ENCODE measurements around the gene KLRK1. TPM values are rescaled to one million over a fixed set of nuclear protein-coding genes. Genes with fewer than 3 reads are reported as not detected.
"Not testable (repeated sequence)": the region's sequence is repeated elsewhere in the genome, so short reads cannot be mapped to it uniquely, and the experiment has no call there.

Gene KLRK1
- total RNA-seq, 1 donor from 2014 or later: not detected

DNA sequence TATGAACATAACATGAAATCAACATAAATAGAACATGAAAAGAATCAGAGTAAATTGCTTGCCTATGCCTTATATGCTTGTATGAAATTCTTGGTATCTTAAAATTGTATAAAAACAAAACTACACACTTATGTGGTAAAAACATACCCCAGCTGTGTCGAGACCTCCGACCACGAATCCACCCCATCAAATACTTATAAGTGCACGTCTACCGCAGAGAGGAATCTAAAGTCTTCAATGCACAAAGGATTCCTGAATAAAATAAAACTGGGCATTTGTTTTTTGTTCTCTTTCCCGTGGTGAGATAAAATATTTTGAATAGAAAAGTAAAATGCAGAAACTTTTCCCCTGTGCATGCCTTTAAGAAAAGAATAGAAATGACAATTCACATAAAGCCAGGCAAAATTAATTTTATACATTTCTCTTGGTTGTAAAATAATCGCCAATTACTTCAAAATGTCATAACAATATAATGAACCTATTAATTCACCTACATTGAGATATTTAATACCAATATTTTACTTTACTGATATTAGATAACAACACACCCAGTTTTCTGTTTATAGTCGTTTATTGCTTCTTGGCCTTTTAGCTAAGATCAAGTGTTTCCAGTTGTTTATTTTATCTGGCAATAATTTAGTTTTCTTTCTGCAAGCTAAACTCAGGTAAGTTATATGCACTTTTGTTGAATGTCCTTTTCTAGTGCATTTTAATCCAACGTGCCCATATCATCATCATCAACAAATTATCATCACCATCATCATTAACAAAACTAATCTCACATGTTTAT lies 1.0 kb downstream of the KLRK1 start:
- no peak for DNase-seq (ENCODE audit: low read depth in 2 of 2)

DNA sequence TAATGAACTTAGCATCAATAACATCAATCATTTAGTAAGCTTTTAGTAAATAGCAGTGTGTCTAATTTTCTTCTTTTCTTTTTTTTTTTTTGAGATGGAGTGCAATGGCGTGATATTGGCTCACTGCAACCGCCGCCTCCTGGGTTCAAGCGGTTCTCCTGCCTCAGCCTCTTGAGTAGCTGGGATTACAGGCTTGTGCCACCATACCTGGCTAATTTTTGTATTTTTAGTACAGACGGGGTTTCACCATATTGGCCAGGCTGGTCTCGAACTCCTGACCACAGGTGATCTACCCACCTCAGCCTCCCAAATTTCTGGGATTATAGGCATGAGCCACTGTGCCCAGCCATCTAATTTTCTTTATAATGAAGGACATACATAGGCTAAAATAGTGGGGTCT lies 2.3 kb downstream of the KLRK1 start:
- DNase-seq (ENCODE audit: low read depth in 2 of 2): not testable (repeated sequence)

DNA sequence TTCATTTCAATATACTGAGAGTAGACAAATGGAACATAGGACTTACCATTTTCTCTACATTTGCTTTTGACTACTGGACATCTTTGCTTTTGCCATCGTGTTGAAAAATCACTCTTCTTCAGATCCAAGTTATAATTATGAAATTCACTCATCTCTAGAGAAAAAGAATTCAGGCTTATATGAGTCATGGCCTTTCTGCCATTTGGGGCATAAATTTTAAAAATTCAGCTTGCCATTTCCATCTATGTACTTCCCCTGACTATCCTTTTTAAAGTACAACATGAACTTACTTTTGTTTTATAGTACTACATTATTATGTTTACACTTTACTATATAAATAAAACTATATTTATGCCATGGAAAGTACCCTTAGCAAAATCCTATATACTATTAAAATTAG lies 3.0 kb downstream of the KLRK1 start:
- DNase-seq (ENCODE audit: low read depth in 2 of 2): no peak

DNA sequence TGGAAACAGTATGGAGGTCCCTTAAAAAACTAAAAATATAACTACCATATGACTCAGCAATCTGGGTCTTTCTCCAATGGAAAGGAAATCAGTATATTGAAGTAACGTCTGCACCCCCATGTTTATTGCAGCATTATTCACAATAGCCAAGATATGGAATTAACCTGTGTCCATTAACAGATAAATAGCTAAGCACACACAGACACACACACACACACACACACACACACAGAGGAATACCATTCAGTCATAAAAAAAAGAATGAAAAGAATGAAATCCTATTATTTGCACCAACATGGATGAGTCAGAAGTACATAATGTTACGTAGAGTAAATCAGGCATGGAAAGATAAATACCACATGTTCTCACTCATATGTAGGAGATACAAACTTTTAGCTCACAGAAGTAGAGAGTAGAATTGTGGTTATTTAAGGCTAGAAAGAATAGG lies 4.7 kb downstream of the KLRK1 start:
- DNase-seq (ENCODE audit: low read depth in 2 of 2): peak; percentile 20 to 32

DNA sequence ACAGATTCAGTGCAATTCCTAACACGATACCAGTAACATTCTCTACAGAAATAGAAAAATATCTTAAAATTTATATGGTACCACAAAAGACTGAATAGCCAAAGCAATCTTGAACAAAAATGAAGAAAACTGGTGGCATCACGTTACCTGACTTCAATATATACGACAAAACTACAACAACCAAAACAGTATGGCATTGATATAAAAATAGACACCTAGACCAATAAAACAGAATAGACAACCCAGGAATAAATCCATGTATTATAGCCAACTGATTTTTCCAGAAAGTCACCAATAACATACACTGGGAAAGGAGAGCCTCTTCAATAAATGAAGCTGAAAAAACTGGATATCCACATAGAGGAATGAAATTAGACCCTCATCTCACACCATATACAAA lies 5.7 kb downstream of the KLRK1 start:
- no peak for DNase-seq (ENCODE audit: low read depth in 2 of 2)

DNA sequence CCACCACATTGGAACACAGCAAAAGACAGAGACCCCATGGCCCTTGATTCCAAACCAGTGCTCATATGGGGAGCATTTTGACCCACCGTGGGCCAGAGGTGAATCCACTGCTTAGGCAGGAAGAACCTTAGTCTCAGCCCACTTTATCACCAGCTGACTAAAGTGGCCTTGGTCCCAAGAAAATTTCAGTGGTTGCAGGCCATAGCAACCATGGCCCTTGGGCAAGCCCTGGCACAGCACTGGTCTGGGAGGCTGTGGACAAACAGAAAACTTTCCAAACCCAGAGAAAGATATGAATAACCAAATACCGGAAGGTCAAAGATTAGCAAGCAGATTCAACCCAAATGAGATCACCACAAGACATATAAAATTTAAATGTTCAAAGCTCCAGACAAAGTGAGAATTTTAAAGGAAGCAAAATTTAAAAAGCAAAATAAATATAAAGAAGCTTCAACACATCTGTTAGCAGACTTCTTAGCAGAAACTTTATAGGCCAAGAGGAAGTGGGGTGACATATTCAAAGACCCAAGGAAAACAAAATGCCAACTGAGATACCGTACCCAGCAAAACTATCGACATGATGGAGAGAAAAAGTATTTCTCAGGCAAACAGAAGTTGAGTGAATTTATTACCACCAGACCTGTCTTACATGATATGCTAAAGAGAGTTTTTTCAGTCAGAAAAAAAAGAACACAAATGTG lies 7.8 kb downstream of the KLRK1 start:
- no peak for DNase-seq (ENCODE audit: low read depth in 2 of 2)

DNA sequence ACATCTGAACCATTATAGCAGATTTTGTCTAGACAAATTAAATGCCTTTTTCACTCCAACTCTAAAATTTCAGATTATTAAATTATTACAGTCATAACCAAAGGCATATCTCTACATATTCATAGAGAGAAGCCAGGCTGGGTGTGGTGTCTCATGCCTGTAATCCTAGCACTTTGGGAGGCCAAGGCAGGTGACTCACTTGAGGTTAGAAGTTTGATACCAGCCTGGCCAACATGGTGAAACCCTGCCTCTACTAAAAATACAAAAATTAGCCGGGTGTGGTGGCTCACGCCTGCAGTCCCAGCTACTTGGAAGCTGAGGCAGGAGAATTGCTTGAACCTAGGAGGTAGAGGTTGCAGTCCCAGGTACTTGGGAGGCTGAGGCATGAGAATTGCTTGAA lies 11.1 kb downstream of the KLRK1 start:
- not testable (repeated sequence) for DNase-seq (ENCODE audit: low read depth in 2 of 2)

DNA sequence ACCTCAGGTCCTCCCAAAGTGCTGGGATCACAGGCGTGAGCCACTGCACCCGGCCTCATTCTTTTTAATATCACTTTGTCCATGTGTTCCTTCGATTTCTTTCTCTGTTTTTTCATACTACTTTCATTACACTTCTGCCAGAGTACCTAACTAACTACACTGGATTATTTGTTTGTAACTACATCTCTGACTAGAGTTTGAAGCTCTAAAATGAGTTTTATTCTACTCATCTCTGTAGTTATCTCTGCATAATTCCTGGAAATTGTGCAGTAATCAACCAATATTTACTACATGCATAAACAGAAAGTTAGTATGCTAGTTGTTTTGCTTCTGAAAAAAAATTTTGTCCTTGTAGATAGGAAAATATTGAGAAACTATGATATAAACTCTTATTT lies 15.2 kb downstream of the KLRK1 start:
- DNase-seq (ENCODE audit: low read depth in 2 of 2): no peak

DNA sequence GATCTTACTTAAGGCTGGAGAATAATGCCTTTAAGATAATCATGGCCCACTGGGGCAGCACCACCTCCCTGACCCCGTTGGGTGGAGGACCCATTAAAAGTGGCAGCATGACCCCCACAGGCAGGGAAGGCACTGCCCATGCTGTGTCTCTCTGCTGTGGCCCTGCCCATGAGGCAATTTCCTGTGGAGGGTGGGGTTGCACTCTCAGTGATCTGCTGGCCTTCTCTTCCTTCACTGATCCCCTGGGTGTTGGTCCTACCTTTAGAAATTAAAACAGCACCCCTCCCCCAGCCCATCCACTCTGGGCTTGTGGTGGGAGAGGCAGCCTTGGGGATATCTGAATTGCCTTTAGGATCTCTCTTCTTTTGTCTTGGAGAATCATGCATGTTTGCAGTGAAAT lies 17.3 kb downstream of the KLRK1 start:
- no peak for DNase-seq (ENCODE audit: low read depth in 2 of 2)

DNA sequence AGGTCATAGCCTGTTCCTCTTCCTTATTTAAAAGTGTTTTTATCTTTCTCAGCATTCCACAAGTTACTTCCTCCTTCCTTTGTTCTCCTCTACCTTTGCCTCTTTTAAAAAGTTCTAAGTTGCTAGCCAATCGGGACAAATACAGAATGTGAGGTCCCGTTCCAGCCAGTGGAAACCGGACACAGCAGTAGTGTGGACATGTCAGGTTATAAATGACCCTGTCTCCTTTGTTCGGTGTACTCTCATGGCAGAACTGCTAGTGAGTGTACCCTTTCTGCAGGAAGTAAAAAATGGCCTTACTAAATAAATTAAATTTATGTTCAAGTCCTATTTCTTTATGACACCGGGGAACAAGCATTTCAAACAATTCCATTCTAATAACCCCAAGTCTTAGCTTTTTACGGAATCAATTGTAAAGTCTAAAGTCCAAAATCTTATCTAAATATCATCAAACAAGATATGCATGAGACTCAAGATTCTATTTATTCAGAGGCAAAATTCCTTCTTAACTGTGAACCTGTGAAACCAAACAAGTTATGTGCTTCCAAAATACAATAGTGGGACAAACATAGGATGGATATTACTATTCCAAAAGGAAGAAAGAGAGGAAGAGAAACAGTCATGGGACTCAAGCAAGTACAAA lies 17.8 kb downstream of the KLRK1 start:
- DNase-seq (ENCODE audit: low read depth in 2 of 2): peak; percentile 49 to 58

DNA sequence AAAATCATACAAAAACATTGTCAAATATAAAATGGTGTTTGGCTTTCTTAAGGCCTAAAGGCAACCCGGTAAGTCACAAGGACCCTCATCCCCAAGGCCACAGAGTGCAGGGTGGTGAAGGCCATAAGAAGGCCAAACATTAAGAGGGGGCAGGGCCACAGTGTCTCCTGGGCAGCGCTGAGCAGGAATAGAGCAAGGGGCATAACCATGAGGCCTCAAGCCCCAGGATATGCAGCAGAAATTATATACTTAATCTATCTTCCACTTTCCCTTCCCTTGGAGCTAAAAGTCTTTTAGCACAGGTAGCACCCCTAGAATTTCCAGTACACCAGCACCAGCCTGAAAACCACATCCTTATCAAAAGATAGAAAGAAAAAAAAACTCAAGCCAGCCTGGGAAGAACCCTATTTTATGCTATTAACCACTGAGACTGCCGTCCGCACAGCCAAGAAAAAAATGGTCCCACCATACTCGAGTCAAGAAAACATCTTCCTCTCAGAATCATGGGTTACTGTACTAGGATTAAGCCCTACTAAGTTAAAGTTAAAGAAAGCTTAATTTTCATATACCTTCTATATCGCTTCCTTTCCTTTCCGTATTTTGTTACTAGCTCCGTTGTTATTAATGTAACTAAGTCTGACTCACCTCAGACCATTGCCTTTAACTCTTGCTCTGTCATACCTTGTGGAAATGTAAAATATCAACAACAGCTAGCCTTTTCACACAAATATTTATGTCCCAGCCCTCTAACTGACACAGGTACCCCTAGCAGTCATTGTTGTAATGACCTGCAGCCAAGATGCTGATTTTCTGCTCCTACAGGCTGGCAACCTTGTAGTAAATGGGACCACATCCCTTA lies 20.1 kb downstream of the KLRK1 start:
- DNase-seq (ENCODE audit: low read depth in 2 of 2): no peak

DNA sequence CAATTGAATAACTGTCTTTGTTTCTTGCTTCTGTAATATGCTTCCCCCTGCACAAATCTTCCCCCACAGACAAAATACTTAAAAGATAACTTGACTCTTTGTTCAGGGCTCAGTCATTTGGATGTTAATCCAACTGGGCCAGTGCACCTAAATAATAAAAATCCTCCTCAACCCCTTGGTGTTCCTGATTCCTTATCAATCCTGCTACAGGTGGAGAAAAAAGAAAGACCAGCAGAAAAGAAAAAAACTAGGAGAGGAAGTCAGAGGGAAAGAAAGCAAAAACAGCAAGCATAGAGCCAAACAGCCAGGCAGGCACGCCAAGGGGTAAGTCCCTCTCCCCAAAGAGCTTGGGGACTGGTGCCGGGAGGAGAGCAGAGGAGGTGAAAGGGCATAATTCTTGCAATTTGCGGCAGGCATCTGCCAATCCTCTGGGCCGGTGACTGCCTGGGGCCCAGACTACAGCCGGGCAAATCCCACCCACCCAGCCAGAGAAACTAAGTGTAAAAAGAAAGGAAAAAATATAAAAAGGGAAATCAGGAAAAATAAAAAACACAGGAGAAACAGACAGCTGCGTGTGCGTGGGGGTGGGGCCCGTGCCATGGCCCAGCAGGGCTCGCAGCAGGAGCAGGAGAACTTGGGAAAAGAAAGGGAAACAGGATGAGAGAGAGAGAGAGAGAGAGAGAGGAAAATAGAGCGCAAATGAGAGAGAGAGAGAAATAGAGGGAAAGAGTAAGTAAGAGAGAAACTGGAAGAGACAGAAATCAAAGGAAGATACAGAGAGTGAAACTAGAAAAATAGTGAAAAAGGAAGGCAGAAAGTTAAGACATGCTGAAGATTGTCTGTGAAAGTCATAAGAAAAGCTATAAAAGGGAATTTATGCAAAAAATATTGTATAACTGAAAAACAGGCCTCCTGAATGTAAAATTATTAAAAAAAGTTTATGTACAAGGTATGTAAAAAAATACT lies 21.4 kb downstream of the KLRK1 start:
- DNase-seq (ENCODE audit: low read depth in 2 of 2): no peak

DNA sequence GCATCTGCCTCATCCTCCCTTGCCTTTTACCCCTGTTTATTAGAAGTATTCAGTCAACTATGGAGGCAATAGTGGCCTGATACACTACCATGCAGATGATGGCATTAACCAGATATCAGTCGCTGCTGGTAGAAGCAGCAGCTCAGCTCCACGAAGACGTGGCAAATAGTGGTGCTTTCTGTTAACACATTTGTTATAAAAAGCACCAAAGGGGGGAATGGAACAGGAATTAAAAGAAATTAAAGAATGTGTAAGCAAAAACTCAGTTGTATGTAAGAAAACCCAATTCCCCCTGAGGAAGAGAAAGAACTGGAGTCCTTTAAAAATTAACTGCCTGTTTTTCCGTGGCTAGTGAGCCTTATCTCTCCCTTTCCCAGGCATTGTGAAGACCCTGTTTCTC lies 22.1 kb downstream of the KLRK1 start:
- not testable (repeated sequence) for DNase-seq (ENCODE audit: low read depth in 2 of 2)

DNA sequence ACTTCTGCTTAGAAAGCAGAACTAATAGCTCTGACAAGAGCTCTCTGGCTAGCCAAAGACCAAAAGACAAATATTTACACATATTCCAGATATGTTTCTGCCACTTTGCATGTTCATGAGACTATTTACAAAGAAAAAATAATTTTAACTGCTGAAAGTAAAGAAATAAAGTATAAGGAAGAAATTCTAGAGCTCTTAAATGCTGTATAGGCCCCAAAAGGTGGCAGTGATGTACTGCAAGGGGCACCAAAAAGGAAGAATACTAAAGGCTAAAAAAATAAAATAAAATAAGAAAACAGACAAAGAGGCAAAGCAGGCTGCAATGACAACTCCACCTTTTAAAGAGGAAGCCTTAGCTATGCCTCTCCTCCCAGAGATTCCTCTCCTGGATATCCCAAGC lies 23.0 kb downstream of the KLRK1 start:
- peak in 1 of 2 donors; percentile 21 for DNase-seq (ENCODE audit: low read depth in 2 of 2)

DNA sequence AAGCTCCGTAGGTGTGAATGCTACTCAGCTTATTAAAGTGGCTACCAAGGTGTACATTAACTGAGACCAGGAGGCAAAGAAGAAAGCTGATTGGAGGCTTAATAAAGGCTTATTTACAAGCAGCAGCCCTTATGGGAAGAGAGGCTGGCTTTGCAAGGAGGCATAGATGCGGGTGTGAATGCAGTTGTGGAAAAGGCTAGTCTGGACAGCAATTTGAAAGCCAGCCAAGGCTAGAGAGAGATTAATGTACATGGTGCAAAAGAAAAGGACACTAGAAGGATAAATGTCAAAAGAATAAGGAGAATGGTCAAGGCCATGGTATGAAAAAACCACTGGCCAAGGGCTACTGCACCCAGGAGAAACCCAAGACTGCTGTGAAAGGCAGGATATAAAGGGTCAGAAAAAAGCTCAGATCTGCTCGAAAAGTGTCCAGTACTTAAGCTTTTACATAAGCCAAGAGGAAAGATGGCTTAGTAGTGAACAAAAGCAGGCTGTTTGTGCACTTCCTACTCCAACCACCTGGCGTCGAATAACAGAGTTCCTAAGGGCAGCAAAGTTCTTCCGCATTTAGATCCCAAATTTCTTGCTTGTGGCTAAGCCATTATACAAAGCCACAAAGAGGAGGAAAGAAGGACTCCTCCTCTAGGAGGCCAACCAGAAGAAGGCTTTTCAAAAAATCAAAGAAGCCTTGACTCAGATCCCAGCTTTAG lies 24.0 kb downstream of the KLRK1 start:
- peak in 1 of 2 donors; percentile 18 for DNase-seq (ENCODE audit: low read depth in 2 of 2)

DNA sequence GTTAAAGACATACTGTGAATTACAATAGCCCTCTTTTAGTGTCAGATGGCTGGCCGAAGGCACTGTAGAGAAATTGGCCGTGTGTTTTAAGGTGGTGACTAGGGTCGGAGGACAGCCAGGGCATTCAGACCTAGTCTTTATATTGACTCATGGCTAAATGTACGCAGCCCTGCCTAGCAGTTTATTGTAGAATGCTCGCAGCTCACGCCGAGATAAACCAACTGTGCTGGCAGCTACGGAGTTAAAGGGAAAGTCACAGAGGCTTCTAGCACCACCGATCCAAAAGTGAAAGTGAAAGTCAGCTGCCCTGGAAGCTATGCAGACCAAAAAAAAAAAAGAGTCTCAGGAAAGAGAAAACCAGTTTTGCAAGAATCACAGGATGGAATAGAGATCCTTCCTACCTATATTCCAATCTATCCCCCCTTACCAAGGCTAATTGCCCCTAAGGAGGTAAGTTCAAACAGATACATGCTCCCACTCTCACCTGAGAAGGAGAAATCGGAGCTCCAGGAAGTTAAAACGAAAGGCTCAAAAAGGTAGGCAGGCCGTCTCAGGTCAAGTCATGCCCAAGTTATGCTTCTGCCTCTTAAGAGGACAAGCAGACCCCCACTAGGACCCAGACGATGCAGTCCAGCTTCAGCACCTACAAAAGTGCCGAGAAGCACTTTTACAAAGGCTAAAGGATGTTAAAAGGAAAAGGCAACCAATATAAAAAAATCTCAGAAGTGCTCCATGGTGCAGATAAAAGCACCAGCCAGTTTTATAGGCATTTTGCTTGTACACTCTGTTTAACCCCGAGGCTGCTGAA lies 24.8 kb downstream of the KLRK1 start:
- peak; percentile 87 to 89 for DNase-seq (ENCODE audit: low read depth in 2 of 2)

DNA sequence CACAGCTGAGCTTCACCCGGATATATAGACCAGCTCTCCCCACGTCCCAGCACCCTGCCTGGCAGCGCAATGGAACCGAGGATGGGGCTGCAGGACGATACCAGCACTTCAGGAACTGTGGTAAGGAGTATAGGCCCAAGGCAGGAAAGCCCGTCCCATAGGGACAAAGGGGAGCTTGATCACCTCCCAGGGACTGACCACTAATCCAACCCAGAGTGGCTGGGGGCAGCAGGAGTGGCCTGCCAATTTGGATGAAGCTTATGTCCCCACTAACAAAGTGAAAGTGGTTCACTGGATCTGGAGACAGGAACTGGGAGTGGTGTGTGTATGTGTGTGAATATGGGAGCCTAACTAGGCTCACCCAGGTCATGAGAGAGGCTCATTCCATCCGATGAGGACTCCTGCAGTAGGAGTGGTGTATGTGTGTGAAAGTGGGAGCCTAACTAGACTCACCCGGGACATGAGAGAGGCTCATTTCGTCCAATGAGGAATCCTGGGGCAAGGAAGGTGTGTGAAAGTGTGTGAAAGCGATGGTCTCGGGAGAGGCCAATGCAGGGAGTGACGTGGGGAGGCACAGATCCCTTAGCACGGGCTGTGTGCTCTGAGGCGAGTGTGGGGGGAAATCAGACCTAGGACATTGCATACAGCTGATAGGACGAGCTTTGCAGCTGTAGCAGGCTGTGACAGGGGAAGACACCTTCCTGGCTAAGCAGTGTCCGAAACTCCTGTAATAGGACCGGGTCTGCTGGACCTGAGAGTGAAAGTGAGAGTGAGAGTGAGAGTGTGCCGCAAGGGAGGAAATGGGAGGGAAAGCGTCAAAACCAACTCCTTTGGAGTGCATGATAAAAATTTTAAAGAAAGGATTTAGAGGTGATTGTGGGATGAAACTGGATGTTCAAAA lies 25.7 kb downstream of the KLRK1 start:
- DNase-seq (ENCODE audit: low read depth in 2 of 2): peak; percentile 68 to 69

DNA sequence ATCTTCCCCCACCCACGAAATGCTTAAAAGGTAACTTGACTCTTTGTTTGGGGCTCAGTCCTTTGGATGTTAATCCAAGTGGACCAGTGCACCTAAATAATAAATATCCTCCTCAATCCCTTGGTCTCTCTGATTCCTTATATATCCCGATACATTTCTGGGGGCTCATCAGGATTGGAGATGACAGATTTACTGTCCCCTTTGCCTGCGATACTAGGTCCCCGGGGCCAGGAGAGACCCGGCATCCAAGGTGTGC lies 26.3 kb downstream of the KLRK1 start:
- no peak for DNase-seq (ENCODE audit: low read depth in 2 of 2)

Measured in lung microvascular endothelial cell (primary cell).